Parathyroid adenoma (tissue), 2 donors: ENCODE measurements around the gene POU6F2.
"Not testable (repeated sequence)": the region's sequence is repeated elsewhere in the genome, so short reads cannot be mapped to it uniquely, and the experiment has no call there.

Experiments used
- H2AFZ ChIP-seq: fragments of 300-600 bp; sonication (generic); one replicate; pipeline ENCODE4 v1.7.0; 2017; ENCODE audit warnings: antibody characterized with exemption, mild to moderate bottlenecking
- H3K27ac ChIP-seq: fragments of 300-600 bp; sonication (generic); one replicate; pipeline ENCODE4 v1.7.0; 2017
- H3K27me3 ChIP-seq: fragments of 300-600 bp; sonication (generic); one replicate; pipeline ENCODE4 v1.7.0; 2017; ENCODE audit warnings: low read length; ENCODE audit not compliant: control insufficient read depth, insufficient read depth
- H3K36me3 ChIP-seq: fragments of 300-600 bp; sonication (generic); one replicate; pipeline ENCODE4 v1.7.0; 2017; ENCODE audit warnings: low read length; ENCODE audit not compliant: control insufficient read depth, insufficient read depth
- H3K4me1 ChIP-seq: fragments of 300-600 bp; sonication (generic); one replicate; pipeline ENCODE4 v1.7.0; 2017; ENCODE audit warnings: control low read depth
- H3K4me2 ChIP-seq: fragments of 300-600 bp; sonication (generic); one replicate; pipeline ENCODE4 v1.7.0; 2017; ENCODE audit warnings: low read length
- H3K4me3 ChIP-seq: fragments of 300-600 bp; sonication (generic); one replicate; pipeline ENCODE4 v1.7.0; 2017; ENCODE audit warnings: low read depth, low read length
- H3K79me2 ChIP-seq: fragments of 300-600 bp; sonication (generic); one replicate; pipeline ENCODE4 v1.7.0; 2017; ENCODE audit warnings: control low read depth
- H3K9ac ChIP-seq: fragments of 300-600 bp; sonication (generic); one replicate; pipeline ENCODE4 v1.7.0; 2017; ENCODE audit warnings: mild to moderate bottlenecking
- H3K9me3 ChIP-seq: fragments of 300-600 bp; sonication (generic); one replicate; pipeline ENCODE4 v1.7.0; 2017; ENCODE audit warnings: low read length; ENCODE audit not compliant: control insufficient read depth
- TF ChIP-seq, protein P1 (sequence below): fragments of 300-600 bp; sonication (generic); IDR thresholded peaks from one replicate; pipeline ENCODE4 v1.7.0; 2017; ENCODE audit warnings: antibody characterized with exemption, mild to moderate bottlenecking
- donor health status: primary hyperparathyroidism.

The POU6F2 gene

DNA sequence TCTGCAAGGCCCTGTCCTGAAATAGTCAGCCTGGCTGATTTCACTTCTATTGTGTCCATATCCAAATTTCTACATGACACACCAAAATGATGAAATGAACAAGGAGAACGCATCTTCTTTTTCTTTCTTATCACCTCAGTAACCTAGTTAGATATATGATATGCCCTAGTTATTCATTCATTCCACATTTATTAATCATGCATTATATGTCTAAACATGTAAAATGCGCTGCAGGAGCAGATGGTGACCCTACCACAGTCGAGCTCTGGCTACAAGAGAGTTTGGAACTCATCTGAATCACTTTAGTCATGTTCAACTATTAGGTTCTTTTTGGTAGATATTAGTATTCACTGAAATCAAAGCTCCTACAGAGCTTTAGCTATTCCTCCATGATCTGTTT is 36.9 kb upstream of the POU6F2 start:
- Histone ChIP-seq H2AFZ (no peak overlapping the region), H3K4me1 (no peaks in the 10 kb centered on the region), H3K27me3 (no peaks in the 10 kb centered on the region), H3K9me3 (no peaks in the 10 kb centered on the region), H3K9ac (no peak overlapping the region), H3K4me2 (no peak overlapping the region), H3K27ac (no peak overlapping the region), H3K36me3 (no peaks in the 10 kb centered on the region), H3K79me2 (no peaks in the 10 kb centered on the region), H3K4me3 (no peak overlapping the region)
- TF ChIP-seq, protein P1, sequence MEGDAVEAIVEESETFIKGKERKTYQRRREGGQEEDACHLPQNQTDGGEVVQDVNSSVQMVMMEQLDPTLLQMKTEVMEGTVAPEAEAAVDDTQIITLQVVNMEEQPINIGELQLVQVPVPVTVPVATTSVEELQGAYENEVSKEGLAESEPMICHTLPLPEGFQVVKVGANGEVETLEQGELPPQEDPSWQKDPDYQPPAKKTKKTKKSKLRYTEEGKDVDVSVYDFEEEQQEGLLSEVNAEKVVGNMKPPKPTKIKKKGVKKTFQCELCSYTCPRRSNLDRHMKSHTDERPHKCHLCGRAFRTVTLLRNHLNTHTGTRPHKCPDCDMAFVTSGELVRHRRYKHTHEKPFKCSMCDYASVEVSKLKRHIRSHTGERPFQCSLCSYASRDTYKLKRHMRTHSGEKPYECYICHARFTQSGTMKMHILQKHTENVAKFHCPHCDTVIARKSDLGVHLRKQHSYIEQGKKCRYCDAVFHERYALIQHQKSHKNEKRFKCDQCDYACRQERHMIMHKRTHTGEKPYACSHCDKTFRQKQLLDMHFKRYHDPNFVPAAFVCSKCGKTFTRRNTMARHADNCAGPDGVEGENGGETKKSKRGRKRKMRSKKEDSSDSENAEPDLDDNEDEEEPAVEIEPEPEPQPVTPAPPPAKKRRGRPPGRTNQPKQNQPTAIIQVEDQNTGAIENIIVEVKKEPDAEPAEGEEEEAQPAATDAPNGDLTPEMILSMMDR, result no peak

DNA sequence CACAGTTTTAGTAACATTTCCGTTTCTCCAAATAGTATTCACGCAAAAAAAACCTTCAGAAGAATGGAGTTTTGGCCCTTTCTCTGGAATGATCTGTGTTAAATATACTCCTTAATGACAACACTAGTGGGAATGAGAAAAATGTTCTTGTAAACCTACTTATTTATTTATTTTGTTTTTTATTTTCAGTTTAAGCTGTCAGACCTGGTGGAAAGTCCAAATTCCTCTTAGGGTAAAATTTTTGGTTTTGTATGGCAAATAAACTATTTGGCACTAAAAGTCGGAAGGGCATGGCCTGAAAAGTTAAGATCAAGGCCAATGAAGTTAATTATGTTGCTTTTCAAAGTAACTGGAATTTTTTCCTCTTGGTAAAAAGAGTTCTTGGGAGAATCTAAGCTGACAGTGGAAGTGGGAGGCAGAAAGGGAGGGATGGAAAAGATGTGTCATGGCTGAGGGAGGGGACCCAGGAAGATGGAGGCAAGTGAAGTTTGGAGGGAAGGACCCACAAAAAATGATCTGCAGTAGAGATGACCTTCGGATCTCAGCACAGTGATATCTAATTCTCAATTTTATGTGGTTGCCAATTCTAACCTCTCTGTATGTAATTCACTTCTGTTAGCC is 35.2 kb upstream of the POU6F2 start:
- Histone ChIP-seq H3K27ac (no peak overlapping the region), H3K4me3 (no peak overlapping the region)
- TF ChIP-seq, protein P1, result no peak

DNA sequence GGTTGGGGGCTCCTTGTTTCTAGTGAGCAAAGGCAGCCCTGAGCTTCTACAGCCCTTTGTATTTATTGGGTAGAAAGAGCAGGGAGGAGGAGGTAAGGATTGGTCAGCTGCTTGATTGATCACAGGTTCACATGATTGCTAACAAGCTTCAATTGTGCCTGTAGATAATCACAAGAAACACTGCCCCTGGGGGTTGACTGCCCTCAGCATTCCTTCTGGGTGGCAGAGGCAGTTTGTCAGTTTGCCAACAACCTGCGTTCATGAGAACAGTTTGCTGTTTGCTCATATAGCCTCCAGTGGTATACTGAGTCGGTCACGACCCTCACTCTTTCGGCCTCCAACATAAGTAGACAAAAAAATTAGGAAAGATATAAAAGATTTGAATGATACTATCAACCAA is 30.2 kb upstream of the POU6F2 start:
- not testable (repeated sequence) for H2AFZ ChIP-seq, H3K9ac ChIP-seq, H3K4me2 ChIP-seq, H3K4me1 ChIP-seq, H3K79me2 ChIP-seq, H3K27me3 ChIP-seq, H3K9me3 ChIP-seq, H3K27ac ChIP-seq, H3K4me3 ChIP-seq, H3K36me3 ChIP-seq

More for the DNA sequence above, 35.2 kb upstream of the POU6F2 start:
- Histone ChIP-seq H3K4me1 (no peaks in the 10 kb centered on the region), H3K79me2 (no peaks in the 10 kb centered on the region), H3K27me3 (no peaks in the 10 kb centered on the region), H3K4me2 (no peak overlapping the region), H3K9ac (no peak overlapping the region), H2AFZ (no peak overlapping the region), H3K36me3 (no peaks in the 10 kb centered on the region), H3K9me3 (no peaks in the 10 kb centered on the region)

DNA sequence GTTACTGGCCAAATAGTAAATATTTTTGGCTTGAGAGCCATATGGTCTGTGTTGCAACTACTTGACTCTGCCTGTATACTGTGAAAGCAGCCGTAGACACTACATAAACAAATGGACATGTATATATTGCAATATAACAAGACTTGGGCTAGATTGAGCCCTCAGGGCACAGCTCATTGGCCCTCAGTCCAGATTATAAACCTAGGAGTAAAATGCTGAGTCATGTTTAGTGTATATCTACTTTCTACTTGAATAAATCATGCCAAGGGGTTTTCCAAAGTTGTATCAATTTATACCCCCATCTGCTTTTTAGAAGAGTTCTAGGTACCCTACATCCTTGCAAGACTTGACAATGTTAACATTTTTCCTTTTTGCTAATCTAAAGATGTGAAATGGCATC is 27.4 kb upstream of the POU6F2 start:
- H3K4me1 ChIP-seq, result no peaks in the 10 kb centered on the region
- H3K27me3 ChIP-seq, result no peaks in the 10 kb centered on the region
- no peaks in the 10 kb centered on the region for H3K9me3 ChIP-seq
- TF ChIP-seq, protein P1, result no peak
- H3K79me2 ChIP-seq, result no peaks in the 10 kb centered on the region
- H3K4me2 ChIP-seq, result no peak overlapping the region
- no peak overlapping the region for H2AFZ ChIP-seq
- H3K4me3 ChIP-seq, result no peak overlapping the region
- no peaks in the 10 kb centered on the region for H3K36me3 ChIP-seq
- no peak overlapping the region for H3K9ac ChIP-seq
- no peak overlapping the region for H3K27ac ChIP-seq

DNA sequence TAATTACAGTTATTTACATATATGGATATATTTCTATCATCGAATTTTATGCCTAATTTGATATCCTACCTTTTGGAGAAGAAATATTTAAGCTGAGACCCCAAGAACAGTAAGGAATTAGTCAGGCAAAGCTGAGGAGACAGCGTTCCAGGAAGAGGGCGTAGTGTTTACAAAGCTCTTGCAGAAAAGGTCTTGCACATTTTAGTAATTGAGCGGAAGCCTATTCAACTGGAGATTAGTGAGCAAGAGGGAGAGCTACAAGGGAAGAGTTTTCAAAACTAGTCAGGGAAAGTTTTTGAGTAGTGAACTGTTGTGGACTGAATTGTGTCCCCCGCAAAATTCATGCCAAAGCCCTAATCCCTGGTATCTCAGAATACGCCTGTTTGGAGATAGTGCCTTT is 26.5 kb upstream of the POU6F2 start:
- Histone ChIP-seq H3K4me2 (no peak overlapping the region), H3K9me3 (no peaks in the 10 kb centered on the region), H3K36me3 (no peaks in the 10 kb centered on the region), H2AFZ (no peak overlapping the region), H3K9ac (no peak overlapping the region), H3K4me1 (no peaks in the 10 kb centered on the region), H3K79me2 (no peaks in the 10 kb centered on the region), H3K27ac (no peak overlapping the region), H3K4me3 (no peak overlapping the region), H3K27me3 (no peaks in the 10 kb centered on the region)
- TF ChIP-seq, protein P1, result no peak
